H1 (cell line): Measurements from ENCODE around the gene NAV3.
"Not testable (repeated sequence)": the region's sequence is repeated elsewhere in the genome, so short reads cannot be mapped to it uniquely, and the experiment has no call there.

Experiments
- BACH1 ChIP-seq: IDR thresholded peaks from 2 replicates; pipeline ENCODE4 v1.6.1; 2012; ENCODE audit warnings: low read length, improper control_type of control experiment
- CBX5 ChIP-seq: fragments of 300-800, 300-1000 bp; sonication (generic); IDR thresholded peaks from 2 replicates; pipeline ENCODE4 v1.7.1; 2016; ENCODE audit warnings: antibody characterized with exemption, low read length, low read depth
- CTBP2 ChIP-seq: IDR thresholded peaks from 2 replicates; pipeline ENCODE4 v1.7.0; 2011; ENCODE audit warnings: borderline replicate concordance, mild to moderate bottlenecking, moderate library complexity, mixed read lengths, low read length; ENCODE audit not compliant: insufficient read depth, insufficient read length
- CTCF ChIP-seq, 3 experiments: IDR thresholded peaks; 1 replicate in 2 of 3; 2 replicates in 1 of 3; pipeline versions ENCODE4 v1.5.1 to v1.6.1; 2011; ENCODE audit warnings: low read length in 3 of 3, mild to moderate bottlenecking in 3 of 3, inconsistent platforms in 2 of 3, low read depth in 1 of 3, moderate library complexity in 1 of 3; ENCODE audit not compliant: insufficient read depth in 1 of 3; ENCODE audit errors: control extremely low read depth in 1 of 3
- GABPA ChIP-seq: IDR thresholded peaks from 2 replicates; pipeline ENCODE4 v1.6.1; 2011; ENCODE audit warnings: mild to moderate bottlenecking, low read length, moderate library complexity, borderline replicate concordance; ENCODE audit not compliant: insufficient read depth
- YY1 ChIP-seq: IDR thresholded peaks from 2 replicates; pipeline ENCODE4 v1.6.1; 2011; ENCODE audit warnings: low read depth, mild to moderate bottlenecking, low read length

GRCh38 chr12:78257662-78258061, 427.0 kb downstream of the NAV3 start:
- not testable (repeated sequence) for TF ChIP-seq GABPA; CTBP2; CTCF (IDR thresholded peaks at IDR 0.05; ENCODE audit: control extremely low read depth in 1 of 3, insufficient read depth in 1 of 3, low read depth in 1 of 3, low read length in 3 of 3); BACH1; CBX5; YY1
